Gastroesophageal sphincter (tissue), 3 donors: ENCODE measurements around the gene CTH.

ENCODE experiments used
- POLR2A ChIP-seq, 2 donors: fragments of 450-650 bp; IDR thresholded peaks; one replicate each; pipeline ENCODE4 v1.6.1; 2017; ENCODE audit warnings: antibody characterized with exemption in 2 of 2, mild to moderate bottlenecking in 2 of 2, moderate library complexity in 1 of 2
- POLR2AphosphoS5 ChIP-seq: sonication (generic); formaldehyde crosslinking; IDR thresholded peaks from one replicate; pipeline ENCODE4 v1.6.1; 2017; ENCODE audit warnings: antibody characterized with exemption
- TF ChIP-seq, protein P1 (sequence below), 4 experiments: fragments of 200-600 bp in 2 of 4; fragments of 450-650 bp in 2 of 4; sonication (generic) in 1 of 4; IDR thresholded peaks; one replicate each; pipeline ENCODE4 v1.5.1; 2017 to 2019; ENCODE audit warnings: antibody characterized with exemption in 4 of 4, mild to moderate bottlenecking in 2 of 4, moderate library complexity in 2 of 4

DNA sequence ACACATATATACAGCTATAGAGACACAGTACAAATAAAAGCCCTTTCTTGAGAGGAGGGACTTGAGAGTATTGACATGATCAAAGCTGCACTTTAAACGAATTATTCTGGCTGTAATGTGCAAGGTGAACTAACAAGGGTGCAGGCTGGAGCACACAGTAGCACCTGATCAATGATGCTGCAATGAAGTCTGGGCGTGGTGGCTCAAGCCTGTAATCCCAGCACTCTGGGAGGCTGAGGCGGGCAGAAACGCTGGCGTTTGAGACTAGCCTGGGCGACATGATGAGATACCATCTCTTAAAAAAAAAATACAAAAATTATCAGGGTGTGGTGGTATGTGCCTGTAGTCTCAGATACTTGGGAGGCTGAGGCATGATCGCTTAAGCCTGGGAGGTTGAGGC, 14.1 kb upstream of the CTH start:
- no peak for TF ChIP-seq POLR2AphosphoS5
- TF ChIP-seq, protein P1, sequence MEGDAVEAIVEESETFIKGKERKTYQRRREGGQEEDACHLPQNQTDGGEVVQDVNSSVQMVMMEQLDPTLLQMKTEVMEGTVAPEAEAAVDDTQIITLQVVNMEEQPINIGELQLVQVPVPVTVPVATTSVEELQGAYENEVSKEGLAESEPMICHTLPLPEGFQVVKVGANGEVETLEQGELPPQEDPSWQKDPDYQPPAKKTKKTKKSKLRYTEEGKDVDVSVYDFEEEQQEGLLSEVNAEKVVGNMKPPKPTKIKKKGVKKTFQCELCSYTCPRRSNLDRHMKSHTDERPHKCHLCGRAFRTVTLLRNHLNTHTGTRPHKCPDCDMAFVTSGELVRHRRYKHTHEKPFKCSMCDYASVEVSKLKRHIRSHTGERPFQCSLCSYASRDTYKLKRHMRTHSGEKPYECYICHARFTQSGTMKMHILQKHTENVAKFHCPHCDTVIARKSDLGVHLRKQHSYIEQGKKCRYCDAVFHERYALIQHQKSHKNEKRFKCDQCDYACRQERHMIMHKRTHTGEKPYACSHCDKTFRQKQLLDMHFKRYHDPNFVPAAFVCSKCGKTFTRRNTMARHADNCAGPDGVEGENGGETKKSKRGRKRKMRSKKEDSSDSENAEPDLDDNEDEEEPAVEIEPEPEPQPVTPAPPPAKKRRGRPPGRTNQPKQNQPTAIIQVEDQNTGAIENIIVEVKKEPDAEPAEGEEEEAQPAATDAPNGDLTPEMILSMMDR (IDR thresholded peaks at IDR 0.05), result no peak
- TF ChIP-seq POLR2A (IDR thresholded peaks at IDR 0.05), result no peak
